GM19351 (cell line): ENCODE results near the gene ETS1.

Experiments used
- ATAC-seq: cut with Tn5 transposase; IDR thresholded peaks from one replicate; pipeline ENCODE4 v1.9.1; 2021; ENCODE audit warnings: mild to moderate bottlenecking, moderate library complexity; ENCODE audit not compliant: unreplicated experiment

Gene ETS1

GRCh38 chr11:128570632-128571031, 16.7 kb downstream of the ETS1 start:
- ATAC-seq = no peak

- no peak for ATAC-seq
Measured at GRCh38 chr11:128569291-128569690, 18.1 kb downstream of the ETS1 start.

GRCh38 chr11:128568166-128568778, 19.1 kb downstream of the ETS1 start:
- no peak for ATAC-seq

- no peak for ATAC-seq
Measured at GRCh38 chr11:128567130-128567529, 20.2 kb downstream of the ETS1 start.

GRCh38 chr11:128565881-128566280, 21.5 kb downstream of the ETS1 start:
- no peak for ATAC-seq

- ATAC-seq = no peak
Measured at GRCh38 chr11:128564642-128565245, 22.6 kb downstream of the ETS1 start.

- no peak for ATAC-seq
Measured at GRCh38 chr11:128563942-128564641, 23.3 kb downstream of the ETS1 start.

GRCh38 chr11:128563308-128563707, 24.1 kb downstream of the ETS1 start:
- ATAC-seq = no peak

GRCh38 chr11:128559496-128560103, 27.8 kb downstream of the ETS1 start:
- no peak for ATAC-seq

- no peak for ATAC-seq
Measured at GRCh38 chr11:128555606-128556005, 31.8 kb downstream of the ETS1 start.

GRCh38 chr11:128553662-128554362, 33.5 kb downstream of the ETS1 start:
- no peak for ATAC-seq

GRCh38 chr11:128552783-128553661, 34.3 kb downstream of the ETS1 start:
- peak; percentile 53 for ATAC-seq

GRCh38 chr11:128551611-128552335, 35.6 kb downstream of the ETS1 start:
- peak; percentile 59 for ATAC-seq

GRCh38 chr11:128551058-128551457, 36.3 kb downstream of the ETS1 start:
- ATAC-seq = no peak

GRCh38 chr11:128550261-128550821, 37.0 kb downstream of the ETS1 start:
- ATAC-seq = no peak

GRCh38 chr11:128549256-128549944, 38.0 kb downstream of the ETS1 start:
- no peak for ATAC-seq

GRCh38 chr11:128548649-128549255, 38.6 kb downstream of the ETS1 start:
- ATAC-seq = no peak

GRCh38 chr11:128547946-128548648, 39.3 kb downstream of the ETS1 start:
- no peak for ATAC-seq
